Endodermal cell (in vitro differentiated cells): ENCODE measurements around the gene TRPM5. TPM values are rescaled to one million over a fixed set of nuclear protein-coding genes. Genes with fewer than 3 reads are reported as not detected.

Experiments used
- DNase-seq: peaks from one replicate; pipeline ENCODE4 v3.0.0-alpha.2; 2017
- H3K27ac ChIP-seq: 2 replicates; pipeline ENCODE4 v1.5.1; 2013; ENCODE audit warnings: mild to moderate bottlenecking, low read depth, low read length, moderate library complexity
- H3K27me3 ChIP-seq: 2 replicates; pipeline ENCODE4 v1.6.1; 2013; ENCODE audit warnings: mild to moderate bottlenecking, low read length, moderate library complexity; ENCODE audit not compliant: insufficient read depth, control insufficient read depth, poor library complexity, severe bottlenecking
- H3K36me3 ChIP-seq: 2 replicates; pipeline ENCODE4 v1.7.0; 2013; ENCODE audit warnings: mild to moderate bottlenecking, low read length, moderate library complexity; ENCODE audit not compliant: control insufficient read depth, insufficient read depth
- H3K4me1 ChIP-seq: one replicate; pipeline ENCODE4 v1.7.0; 2013; ENCODE audit warnings: low read length; ENCODE audit not compliant: control insufficient read depth, insufficient read depth
- H3K4me3 ChIP-seq: 2 replicates; pipeline ENCODE4 v1.5.1; 2013; ENCODE audit warnings: mild to moderate bottlenecking, low read length, moderate library complexity
- H3K9ac ChIP-seq: 2 replicates; pipeline ENCODE4 v1.6.1; 2013; ENCODE audit warnings: mild to moderate bottlenecking, low read length, moderate library complexity; ENCODE audit not compliant: poor library complexity, severe bottlenecking; ENCODE audit errors: extremely low read depth
- H3K9me3 ChIP-seq: 2 replicates; pipeline ENCODE4 v1.6.1; 2013; ENCODE audit warnings: mild to moderate bottlenecking, low read length, moderate library complexity; ENCODE audit not compliant: control insufficient read depth
- H3K27ac Mint-ChIP-seq: 2 replicates; pipeline ENCODE4 v1.8.0; 2020; ENCODE audit warnings: mixed read lengths
- H3K27me3 Mint-ChIP-seq: 2 replicates; pipeline ENCODE4 v1.8.0; 2021; ENCODE audit warnings: mild to moderate bottlenecking, mixed read lengths; ENCODE audit not compliant: insufficient read depth
- H3K36me3 Mint-ChIP-seq: 2 replicates; pipeline ENCODE4 v1.8.0; 2020; ENCODE audit warnings: low read depth, mixed read lengths
- H3K4me1 Mint-ChIP-seq: 2 replicates; pipeline ENCODE4 v1.8.0; 2020; ENCODE audit warnings: mixed read lengths
- H3K4me3 Mint-ChIP-seq: 2 replicates; pipeline ENCODE4 v1.8.0; 2020; ENCODE audit warnings: mild to moderate bottlenecking, moderate library complexity, mixed read lengths
- H3K9me3 Mint-ChIP-seq: 2 replicates; pipeline ENCODE4 v1.8.0; 2020; ENCODE audit warnings: mild to moderate bottlenecking, mixed read lengths
- CTCF ChIP-seq: fragments of 200-600 bp; sonication (generic); conservative IDR thresholded peaks from 2 replicates; pipeline ENCODE4 v1.5.0; 2021; ENCODE audit warnings: antibody characterized with exemption, mild to moderate bottlenecking
- WGBS, 2 experiments: methylation state at CpG; one replicate each; pipeline versions ENCODE4 v1.1.5 to v1.1.7; 2013; ENCODE audit warnings: missing lambda C conversion rate in 2 of 2, mixed read lengths in 1 of 2; ENCODE audit not compliant: insufficient coverage in 1 of 2, insufficient read length in 1 of 2; 5-methylcytosine and 5-hydroxymethylcytosine counted together
- total RNA-seq, 2 donors: library from RNA; stranded (reverse); fragmentation: NEBNext Ultra II Directional in 1 of 2; extraction: Animal tissue kit (Norgen Biotek cat#: 25700) in 1 of 2; gene quantifications; 2 replicates in 1 of 2; 3 replicates in 1 of 2; pipeline ENCODE4 v1.2.1, GENCODE V29; 2021

TRPM5 gene
- total RNA-seq, 2 donors from 2014 or later: 0.11 TPM

GRCh38 chr11:2400069-2400761 is 44.1 kb downstream of the TRPM5 start, which contains the start of gene TSSC4:
Gene TSSC4, plus strand, starts transcription at chr11:2400750. Its CDS starts 1,884 bp downstream, at chr11:2402634.
- DNase-seq: peak; percentile 100
- H3K9me3 ChIP-seq: no peaks in the 10 kb centered on the region
- peak within 1 kb of the TSS; percentile 96 for H3K27ac ChIP-seq
- peak within 1 kb of the TSS; percentile 90 for H3K27ac Mint-ChIP-seq
- peaks cover 5% of the 10 kb centered on the region for H3K4me1 Mint-ChIP-seq
- peaks cover 22% of the 10 kb centered on the region for H3K36me3 Mint-ChIP-seq
- WGBS, 2 experiments: 2 to 4% methylated on average over 22 to 66 of the region's 66 CpGs
- H3K4me1 ChIP-seq: no peaks in the 10 kb centered on the region
- no peaks in the 10 kb centered on the region for H3K27me3 Mint-ChIP-seq
- H3K36me3 ChIP-seq: peaks cover 38% of the 10 kb centered on the region
- peak; percentile 98 for TF ChIP-seq CTCF
- H3K9me3 Mint-ChIP-seq: no peaks in the 10 kb centered on the region
- no peaks in the 10 kb centered on the region for H3K27me3 ChIP-seq
- H3K9ac ChIP-seq: peak within 1 kb of the TSS; percentile 96
- H3K4me3 Mint-ChIP-seq: peak within 1 kb of the TSS; percentile 80
- H3K4me3 ChIP-seq: peak within 1 kb of the TSS; percentile 96

GRCh38 chr11:2399488-2400068 is 44.7 kb downstream of the TRPM5 start:
- Histone ChIP-seq H3K9me3 (no peaks in the 10 kb centered on the region), H3K4me1 (no peaks in the 10 kb centered on the region), H3K27me3 (no peaks in the 10 kb centered on the region), H3K27ac (peak overlapping the region; percentile 96), H3K9ac (peak overlapping the region; percentile 84), H3K36me3 (peaks cover 39% of the 10 kb centered on the region), H3K4me3 (peak overlapping the region; percentile 79)
- TF ChIP-seq CTCF: no peak
- DNase-seq: no peak
- 57 to 60% methylated on average over 4 to 23 of the region's 23 CpGs for whole genome bisulfite sequencing, 2 experiments
- peaks cover 22% of the 10 kb centered on the region for H3K36me3 Mint-ChIP-seq
- peak overlapping the region; percentile 61 for H3K27ac Mint-ChIP-seq
- no peaks in the 10 kb centered on the region for H3K27me3 Mint-ChIP-seq
- peaks cover 5% of the 10 kb centered on the region for H3K4me1 Mint-ChIP-seq
- no peaks in the 10 kb centered on the region for H3K9me3 Mint-ChIP-seq
- peak overlapping the region; percentile 80 for H3K4me3 Mint-ChIP-seq

- no peak for TF ChIP-seq CTCF
- no peaks in the 10 kb centered on the region for H3K4me1 ChIP-seq
- H3K27me3 ChIP-seq: no peaks in the 10 kb centered on the region
- H3K9me3 Mint-ChIP-seq: no peaks in the 10 kb centered on the region
- H3K36me3 ChIP-seq: peaks cover 41% of the 10 kb centered on the region
- no peak overlapping the region for H3K4me3 ChIP-seq
- H3K27ac Mint-ChIP-seq: peak overlapping the region; percentile 61
- H3K4me3 Mint-ChIP-seq: peak overlapping the region; percentile 80
- peaks cover 22% of the 10 kb centered on the region for H3K36me3 Mint-ChIP-seq
- H3K4me1 Mint-ChIP-seq: peaks cover 5% of the 10 kb centered on the region
- WGBS, 2 experiments: 81 to 100% methylated on average over 1 to 7 of the region's 7 CpGs
- no peaks in the 10 kb centered on the region for H3K9me3 ChIP-seq
- peak overlapping the region; percentile 84 for H3K9ac ChIP-seq
- H3K27ac ChIP-seq: no peak overlapping the region
- no peak for DNase-seq
- H3K27me3 Mint-ChIP-seq: no peaks in the 10 kb centered on the region
Observed at GRCh38 chr11:2398664-2399355, 45.5 kb downstream of the TRPM5 start.
